ENCODE measurements around the gene EXD2. TPM values are rescaled to one million over a fixed set of nuclear protein-coding genes. Genes with fewer than 3 reads are reported as not detected.

Gene EXD2
- total and polyA plus RNA-seq, 2 of the 13 experiments (the other 11 are each of a cell fraction or from before 2014, with no cell fraction given): 9.5 to 15.1 TPM

DNA sequence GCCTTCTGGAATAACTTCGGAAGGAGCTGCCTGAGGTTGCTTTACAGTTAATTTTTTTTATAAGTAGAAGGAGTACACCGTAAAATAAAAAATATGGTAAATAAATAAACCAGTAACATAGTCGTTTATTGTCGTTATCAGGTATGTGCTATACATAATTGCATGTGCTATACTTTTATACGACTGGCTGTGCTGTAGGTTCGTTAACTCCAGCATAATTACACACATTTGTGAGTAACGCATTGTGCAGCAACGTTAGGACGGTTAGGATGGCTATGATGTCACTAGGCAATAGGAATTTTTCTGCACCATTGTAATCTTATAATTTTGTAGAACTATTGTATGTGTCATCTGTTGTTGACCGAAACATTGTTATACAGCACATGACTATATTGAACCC, 8.5 kb downstream of the EXD2 start:
- intact Hi-C loops (cut with micrococcal nuclease; ENCODE audit: unreplicated experiment): loop anchor here (10.0 kb wide), 1 partner anchor 65 kb away; no protein-coding TSS in a partner anchor
- Histone ChIP-seq H3K9me3 (ENCODE audit: low read length) (no peaks in the 10 kb centered on the region), H3K27ac (ENCODE audit: extremely low read length, insufficient read depth, low read length) (no peak overlapping the region), H4K20me1 (ENCODE audit: insufficient read depth, low read length) (no peaks in the 10 kb centered on the region), H3K9ac (ENCODE audit: insufficient read depth, low read depth, low read length) (no peak overlapping the region), H2AFZ (ENCODE audit: low read length) (no peak overlapping the region), H3K27me3 (ENCODE audit: control insufficient read depth in 1 of 2, insufficient read depth in 2 of 2, low read length in 2 of 2) (no peaks in the 10 kb centered on the region), H3K79me2 (ENCODE audit: insufficient read depth, low read length) (peaks cover 3% of the 10 kb centered on the region), H3K4me1 (ENCODE audit: insufficient read depth, low read length) (no peaks in the 10 kb centered on the region), H3K4me2 (ENCODE audit: low read depth, low read length) (no peak overlapping the region), H3K4me3 (replicated peaks in 1 of 3; ENCODE audit: insufficient read depth in 1 of 3, low read depth in 2 of 3, low read length in 3 of 3) (no peak overlapping the region), H3K36me3 (replicated peaks in 1 of 2; ENCODE audit: control insufficient read depth in 1 of 2, insufficient read depth in 2 of 2, low read length in 2 of 2) (no peaks in the 10 kb centered on the region; a peak in 2 of 5 replicates)
- CTCF ChIA-PET (ENCODE audit: low intra/inter-chr PET ratio, low total read pairs): no interaction called here
- TF ChIP-seq ZNF850 (CRISPR knock-in tag; conservative IDR thresholded peaks at IDR 0.05) (no peak), HES4 (CRISPR knock-in tag; IDR thresholded peaks at IDR 0.05; ENCODE audit: borderline replicate concordance) (no peak), KAT8 (CRISPR knock-in tag; IDR thresholded peaks at IDR 0.05) (no peak), ZNF121 (CRISPR knock-in tag; IDR thresholded peaks at IDR 0.05) (no peak), BHLHE40 (IDR thresholded peaks at IDR 0.05; ENCODE audit: low read length) (no peak), SIX1 (CRISPR knock-in tag; IDR thresholded peaks at IDR 0.05; ENCODE audit: borderline replicate concordance) (no peak), ZNF207 (IDR thresholded peaks at IDR 0.05; ENCODE audit: borderline replicate concordance) (no peak), ZNF605 (CRISPR knock-in tag; IDR thresholded peaks at IDR 0.05) (no peak)
- WGBS (ENCODE audit: low lambda C conversion rate): 93% methylated on average over 10 of the region's 10 CpGs
- no peak for ATAC-seq
- no peak for DNase-seq (ENCODE audit: low spot score)
- POLR2A ChIA-PET: no interaction called here
- in situ Hi-C loops (cut with HindIII; ENCODE audit: extremely low pct_ligation_motif_present, low pct_unique_long_range_greater_than_20kb): no loop called here
- no peak for FAIRE-seq
- no TSS peak for BruUV-seq (replicated peaks)

DNA sequence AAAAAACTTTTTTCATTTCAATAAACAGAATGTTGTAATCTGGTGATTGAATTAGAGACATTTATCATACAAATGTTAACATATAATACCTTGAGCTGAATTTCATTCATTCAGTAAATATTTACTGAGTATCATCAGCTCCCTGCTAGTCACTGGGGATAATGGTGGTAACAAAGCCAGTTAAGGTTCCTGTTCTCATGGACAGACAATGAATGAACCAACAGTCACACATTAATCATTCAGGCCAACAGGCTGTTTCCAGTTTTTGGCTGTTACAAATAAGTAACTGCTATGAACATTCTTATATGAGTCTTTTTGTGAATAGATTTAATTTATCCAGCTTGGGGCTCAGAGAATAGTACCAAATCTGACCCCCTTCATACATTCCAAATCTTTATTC, 13.5 kb downstream of the EXD2 start:
- Histone ChIP-seq H3K9me3 (ENCODE audit: low read length) (no peaks in the 10 kb centered on the region), H3K27me3 (ENCODE audit: control insufficient read depth in 1 of 2, insufficient read depth in 2 of 2, low read length in 2 of 2) (no peaks in the 10 kb centered on the region), H3K4me3 (replicated peaks in 1 of 3; ENCODE audit: insufficient read depth in 1 of 3, low read depth in 2 of 3, low read length in 3 of 3) (no peak overlapping the region), H4K20me1 (ENCODE audit: insufficient read depth, low read length) (no peaks in the 10 kb centered on the region), H3K9ac (ENCODE audit: insufficient read depth, low read depth, low read length) (no peak overlapping the region), H3K4me2 (ENCODE audit: low read depth, low read length) (no peak overlapping the region), H3K4me1 (ENCODE audit: insufficient read depth, low read length) (no peaks in the 10 kb centered on the region), H3K27ac (ENCODE audit: extremely low read length, insufficient read depth, low read length) (no peak overlapping the region), H3K36me3 (replicated peaks in 1 of 2; ENCODE audit: control insufficient read depth in 1 of 2, insufficient read depth in 2 of 2, low read length in 2 of 2) (no peaks in the 10 kb centered on the region; a peak in 2 of 5 replicates), H2AFZ (ENCODE audit: low read length) (no peak overlapping the region), H3K79me2 (ENCODE audit: insufficient read depth, low read length) (no peaks in the 10 kb centered on the region)
- ATAC-seq (no peak), FAIRE-seq (no peak), DNase-seq (ENCODE audit: low spot score) (no peak)
- no TSS peak for BruUV-seq (replicated peaks)
- intact Hi-C loops (cut with micrococcal nuclease; ENCODE audit: unreplicated experiment) (no loop called here), in situ Hi-C loops (cut with HindIII; ENCODE audit: extremely low pct_ligation_motif_present, low pct_unique_long_range_greater_than_20kb) (no loop called here)
- ChIA-PET CTCF (ENCODE audit: low intra/inter-chr PET ratio, low total read pairs) (no interaction called here), POLR2A (no interaction called here)
- TF ChIP-seq PTBP1 (IDR thresholded peaks at IDR 0.05; ENCODE audit: low read depth, low read length, poor library complexity, severe bottlenecking): no peak
- TF ChIP-seq ZNF629 (CRISPR knock-in tag; conservative IDR thresholded peaks at IDR 0.05): no peak
- no peak for TF ChIP-seq SCMH1 (CRISPR knock-in tag; IDR thresholded peaks at IDR 0.05; ENCODE audit: borderline replicate concordance)
- TF ChIP-seq ATF1 (CRISPR knock-in tag; IDR thresholded peaks at IDR 0.05): no peak
- TF ChIP-seq TFAP4 (IDR thresholded peaks at IDR 0.05; ENCODE audit: borderline replicate concordance, low read depth): no peak
- TF ChIP-seq, protein P1, sequence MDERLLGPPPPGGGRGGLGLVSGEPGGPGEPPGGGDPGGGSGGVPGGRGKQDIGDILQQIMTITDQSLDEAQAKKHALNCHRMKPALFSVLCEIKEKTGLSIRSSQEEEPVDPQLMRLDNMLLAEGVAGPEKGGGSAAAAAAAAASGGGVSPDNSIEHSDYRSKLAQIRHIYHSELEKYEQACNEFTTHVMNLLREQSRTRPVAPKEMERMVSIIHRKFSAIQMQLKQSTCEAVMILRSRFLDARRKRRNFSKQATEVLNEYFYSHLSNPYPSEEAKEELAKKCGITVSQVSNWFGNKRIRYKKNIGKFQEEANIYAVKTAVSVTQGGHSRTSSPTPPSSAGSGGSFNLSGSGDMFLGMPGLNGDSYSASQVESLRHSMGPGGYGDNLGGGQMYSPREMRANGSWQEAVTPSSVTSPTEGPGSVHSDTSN (CRISPR knock-in tag; IDR thresholded peaks at IDR 0.05): no peak
- TF ChIP-seq ADNP (CRISPR knock-in tag; IDR thresholded peaks at IDR 0.05): no peak
- TF ChIP-seq HOXA5 (CRISPR knock-in tag; IDR thresholded peaks at IDR 0.05): no peak
- TF ChIP-seq ZNF766 (CRISPR knock-in tag; IDR thresholded peaks at IDR 0.05; ENCODE audit: borderline replicate concordance): no peak
- TF ChIP-seq, protein P2, sequence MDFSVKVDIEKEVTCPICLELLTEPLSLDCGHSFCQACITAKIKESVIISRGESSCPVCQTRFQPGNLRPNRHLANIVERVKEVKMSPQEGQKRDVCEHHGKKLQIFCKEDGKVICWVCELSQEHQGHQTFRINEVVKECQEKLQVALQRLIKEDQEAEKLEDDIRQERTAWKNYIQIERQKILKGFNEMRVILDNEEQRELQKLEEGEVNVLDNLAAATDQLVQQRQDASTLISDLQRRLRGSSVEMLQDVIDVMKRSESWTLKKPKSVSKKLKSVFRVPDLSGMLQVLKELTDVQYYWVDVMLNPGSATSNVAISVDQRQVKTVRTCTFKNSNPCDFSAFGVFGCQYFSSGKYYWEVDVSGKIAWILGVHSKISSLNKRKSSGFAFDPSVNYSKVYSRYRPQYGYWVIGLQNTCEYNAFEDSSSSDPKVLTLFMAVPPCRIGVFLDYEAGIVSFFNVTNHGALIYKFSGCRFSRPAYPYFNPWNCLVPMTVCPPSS (IDR thresholded peaks at IDR 0.05): no peak
- TF ChIP-seq TCF12 (IDR thresholded peaks at IDR 0.05): no peak
- TF ChIP-seq TCF12 (CRISPR knock-in tag; IDR thresholded peaks at IDR 0.05): no peak

Data from HepG2 (cell line).